ENCODE measurements around the gene MDFI. TPM values are rescaled to one million over a fixed set of nuclear protein-coding genes. Genes with fewer than 3 reads are reported as not detected.

MDFI gene
- total and polyA plus RNA-seq, 9 of the 15 experiments (the other 6 are each of a cell fraction or from before 2014, with no cell fraction given) = not detected

GRCh38 chr6:41680182-41680965 lies 42.1 kb downstream of the MDFI start:
- intact Hi-C loops (cut with micrococcal nuclease) = no loop called here
- ATAC-seq (no peak), DNase-seq (ENCODE audit: extremely low read depth in 1 of 4, low spot score in 3 of 4) (no peak), FAIRE-seq (no peak)
- H3K4me3 ChIP-seq = no peak overlapping the region
- H4K20me1 ChIP-seq (replicated peaks; ENCODE audit: control insufficient read depth, insufficient read depth, low read length) = peaks cover 14% of the 10 kb centered on the region; the same call in 1 of the 2 replicates
- H3K36me3 ChIP-seq (ENCODE audit: control insufficient read depth, insufficient read depth, low read length) = no peaks in the 10 kb centered on the region
- H3K9me3 ChIP-seq (replicated peaks; ENCODE audit: control insufficient read depth, insufficient read depth, low read depth, low read length) = no peaks in the 10 kb centered on the region
- H2AFZ ChIP-seq (ENCODE audit: low read depth, low read length) = no peak overlapping the region
- no peaks in the 10 kb centered on the region for H3K79me2 ChIP-seq (ENCODE audit: control insufficient read depth, insufficient read depth, low read length)
- H3K4me1 ChIP-seq (replicated peaks in 1 of 2; ENCODE audit: control insufficient read depth in 2 of 2, insufficient read depth in 2 of 2, low read length in 2 of 2) = peaks cover 0 to 19% of the 10 kb centered on the region in 2 experiments; a peak in 2 of 5 replicates
- no TSS peak for BruUV-seq (replicated peaks)
- H3K27ac ChIP-seq (ENCODE audit: extremely low read depth, low read depth, low read length) = no peak overlapping the region
- CTCF ChIA-PET (ENCODE audit: low intra/inter-chr PET ratio) = interaction anchor here (1.4 to 1.5 kb wide), 2 partner anchors 217 to 311 kb away, joined by 3 read pairs; no protein-coding TSS in a partner anchor
- in situ Hi-C loops (cut with MboI) = loop anchor here (5.0 kb wide), 2 partner anchors 78 to 308 kb away; no protein-coding TSS in a partner anchor
- no peaks in the 10 kb centered on the region for H3K9me1 ChIP-seq (ENCODE audit: control insufficient read depth, insufficient read depth, low read length)
- peaks cover 17 to 57% of the 10 kb centered on the region in 2 experiments for H3K27me3 ChIP-seq (ENCODE audit: control insufficient read depth in 2 of 2, insufficient read depth in 2 of 2, low read length in 2 of 2)
- 2% methylated on average over 11 of the region's 11 CpGs for WGBS (ENCODE audit: insufficient coverage, low coverage, missing lambda C conversion rate)
- H3K4me2 ChIP-seq (ENCODE audit: insufficient read depth, low read length) = no peak overlapping the region
- POLR2A ChIA-PET = interaction anchor here (1.9 kb wide), 1 partner anchor 18 kb away, joined by 6 read pairs; no protein-coding TSS in a partner anchor
- TF ChIP-seq ZHX1 (conservative IDR thresholded peaks at IDR 0.05; ENCODE audit: low read length) (no peak), E2F8 (IDR thresholded peaks at IDR 0.05; ENCODE audit: low read depth, partially characterized antibody) (no peak), ZNF589 (CRISPR knock-in tag; IDR thresholded peaks at IDR 0.05; ENCODE audit: low read depth) (no peak), ZNF146 (CRISPR knock-in tag; IDR thresholded peaks at IDR 0.05; ENCODE audit: unreplicated experiment) (no peak), TEAD1 (CRISPR knock-in tag; IDR thresholded peaks at IDR 0.05) (0 out of 4 replicates have a peak, but pooled peaks of 1 of the 2 experiments have one; percentile 22), RBM17 (IDR thresholded peaks at IDR 0.05; ENCODE audit: borderline replicate concordance, low read depth, low read length) (no peak), CBX5 (IDR thresholded peaks at IDR 0.05; ENCODE audit: borderline replicate concordance, low read depth) (no peak), SMAD4 (CRISPR knock-in tag; conservative IDR thresholded peaks at IDR 0.05) (no peak)
- 0 out of 4 replicates have a peak overlapping the region, but pooled peaks of 1 of the 2 experiments have one; percentile 45 for H3K9ac ChIP-seq (ENCODE audit: insufficient read depth in 1 of 2, low read depth in 2 of 2, low read length in 2 of 2)
